GM12801 (cell line): ENCODE data around the gene TTC33.

Experiments used
- TF ChIP-seq, protein P1 (sequence below): IDR thresholded peaks from one replicate; pipeline ENCODE4 v1.5.1; 2011; ENCODE audit warnings: control low read depth; ENCODE audit not compliant: insufficient read length; ENCODE audit errors: extremely low read depth

The TTC33 gene

DNA sequence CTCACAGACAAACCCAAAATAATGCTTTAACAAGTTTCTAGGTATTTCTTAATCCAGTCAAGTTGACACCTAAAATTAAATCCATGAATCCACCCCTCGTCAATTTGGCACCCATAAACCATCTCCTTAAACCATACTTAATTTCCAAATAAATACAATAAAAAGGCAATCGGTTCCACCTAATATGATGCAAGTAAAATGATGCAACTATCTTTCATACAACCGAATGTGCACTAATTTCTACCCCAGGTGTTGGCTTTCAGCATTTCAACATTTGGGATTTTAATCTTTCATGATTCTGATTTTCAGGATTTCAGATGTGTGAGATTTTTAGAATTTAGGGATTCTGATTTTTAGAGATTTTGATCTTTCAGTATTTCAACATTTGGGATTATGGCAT lies 25.1 kb upstream of the TTC33 start:
- TF ChIP-seq, protein P1, sequence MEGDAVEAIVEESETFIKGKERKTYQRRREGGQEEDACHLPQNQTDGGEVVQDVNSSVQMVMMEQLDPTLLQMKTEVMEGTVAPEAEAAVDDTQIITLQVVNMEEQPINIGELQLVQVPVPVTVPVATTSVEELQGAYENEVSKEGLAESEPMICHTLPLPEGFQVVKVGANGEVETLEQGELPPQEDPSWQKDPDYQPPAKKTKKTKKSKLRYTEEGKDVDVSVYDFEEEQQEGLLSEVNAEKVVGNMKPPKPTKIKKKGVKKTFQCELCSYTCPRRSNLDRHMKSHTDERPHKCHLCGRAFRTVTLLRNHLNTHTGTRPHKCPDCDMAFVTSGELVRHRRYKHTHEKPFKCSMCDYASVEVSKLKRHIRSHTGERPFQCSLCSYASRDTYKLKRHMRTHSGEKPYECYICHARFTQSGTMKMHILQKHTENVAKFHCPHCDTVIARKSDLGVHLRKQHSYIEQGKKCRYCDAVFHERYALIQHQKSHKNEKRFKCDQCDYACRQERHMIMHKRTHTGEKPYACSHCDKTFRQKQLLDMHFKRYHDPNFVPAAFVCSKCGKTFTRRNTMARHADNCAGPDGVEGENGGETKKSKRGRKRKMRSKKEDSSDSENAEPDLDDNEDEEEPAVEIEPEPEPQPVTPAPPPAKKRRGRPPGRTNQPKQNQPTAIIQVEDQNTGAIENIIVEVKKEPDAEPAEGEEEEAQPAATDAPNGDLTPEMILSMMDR, result no peak

GRCh38 chr5:40780199-40780598 lies 24.4 kb upstream of the TTC33 start:
- TF ChIP-seq, protein P1, result no peak

DNA sequence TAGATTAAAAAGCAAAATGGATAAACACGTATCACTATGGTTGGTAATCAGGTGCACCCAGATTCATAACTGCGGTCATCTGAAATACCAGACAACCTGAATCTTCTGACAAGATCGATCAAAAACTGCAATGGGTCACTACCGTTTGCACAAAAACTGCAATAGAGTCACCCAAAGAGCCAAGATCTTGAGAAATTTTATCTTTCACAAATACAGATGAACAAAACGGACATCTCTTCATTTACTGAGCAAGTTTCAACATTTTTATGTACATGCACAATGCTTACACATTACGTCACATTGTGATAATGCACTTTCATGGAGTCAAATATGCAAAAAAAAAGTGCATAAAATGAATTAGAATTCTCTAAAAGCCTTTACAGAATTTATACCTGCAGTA lies 23.8 kb upstream of the TTC33 start:
- TF ChIP-seq, protein P1, result no peak

- TF ChIP-seq, protein P1, result no peak
Measured at GRCh38 chr5:40778133-40778532, 22.4 kb upstream of the TTC33 start.

DNA sequence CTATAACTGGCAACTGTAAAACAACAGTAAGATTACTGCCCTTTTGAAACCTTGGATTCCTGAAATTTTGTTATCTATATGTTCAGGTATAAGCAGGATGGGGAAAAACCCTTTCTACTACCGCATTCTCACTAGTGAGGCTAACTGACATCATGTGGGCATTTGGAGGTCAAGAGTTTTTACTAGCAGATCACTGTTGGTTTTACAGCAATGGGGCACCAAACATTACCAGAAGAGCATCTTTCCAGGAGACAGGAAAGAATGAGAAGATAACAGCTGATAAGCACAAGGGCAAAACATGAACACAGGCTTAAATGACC lies 20.9 kb upstream of the TTC33 start:
- TF ChIP-seq, protein P1, result no peak

GRCh38 chr5:40775846-40776657 lies 20.3 kb upstream of the TTC33 start:
- TF ChIP-seq, protein P1, result no peak

DNA sequence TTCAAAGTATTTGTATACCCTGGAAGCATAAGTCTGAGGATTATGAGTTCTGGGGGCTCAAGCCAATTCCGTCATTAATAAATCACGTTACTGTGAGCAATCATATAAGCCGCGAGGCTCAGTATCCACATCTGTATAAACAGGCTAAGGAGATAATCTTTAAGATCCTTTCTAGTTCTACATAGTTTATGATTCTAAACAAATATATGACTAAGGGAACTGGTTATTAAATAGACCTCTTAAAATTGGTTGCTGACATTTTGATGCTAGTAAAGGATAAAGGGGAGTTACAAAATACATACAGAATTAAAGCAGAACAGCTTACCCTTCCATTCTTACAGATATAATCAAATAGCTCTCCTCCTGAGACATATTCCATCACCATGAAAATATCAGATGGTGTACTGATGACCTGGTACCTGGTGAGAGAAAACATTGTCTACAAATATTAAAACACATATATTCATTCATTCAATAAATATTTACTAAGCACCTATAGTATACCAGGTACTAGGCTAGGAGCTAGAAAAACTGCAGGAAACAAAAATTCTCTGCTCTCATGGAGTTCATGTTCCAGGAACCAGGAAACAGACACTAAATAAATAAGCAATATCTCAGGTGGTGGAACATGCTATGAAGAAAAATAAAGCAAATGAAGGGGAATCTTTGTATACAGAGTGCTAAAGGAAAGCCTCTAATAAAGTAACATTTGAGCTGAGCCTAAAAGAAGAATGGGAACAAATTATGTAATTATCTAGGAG lies 19.5 kb upstream of the TTC33 start:
- TF ChIP-seq, protein P1, result no peak
